T-helper 2 cell treated with Interferon-gamma antibody and Interleukin-4, amounts not matched to agents 100 ng/mL and 5 ng/mL, for 36 hours (primary cell): ENCODE measurements around the gene SLIT1. TPM values are rescaled to one million over a fixed set of nuclear protein-coding genes. Genes with fewer than 3 reads are reported as not detected.
"Not testable (repeated sequence)": the region's sequence is repeated elsewhere in the genome, so short reads cannot be mapped to it uniquely, and the experiment has no call there.

Experiments used
- intact Hi-C: fragments of 100-400 bp; cut with micrococcal nuclease; formaldehyde crosslinking; loops from one replicate; pipeline ENCODE4 v1.15.1; 2023
- total RNA-seq: library from RNA; stranded (reverse); gene quantifications from 2 replicates; pipeline ENCODE4 v1.2.3, GENCODE V29; 2022

SLIT1 gene
- total RNA-seq, 1 donor from 2014 or later: 0.59 TPM

GRCh38 chr10:97047788-97048187 lies 138.0 kb downstream of the SLIT1 start:
- intact Hi-C loops: no loop called here

GRCh38 chr10:97047083-97047736 lies 138.5 kb downstream of the SLIT1 start:
- intact Hi-C loops: no loop called here

- intact Hi-C loops: no loop called here
These were observed 139.2 kb downstream of the SLIT1 start for GRCh38 chr10:97046456-97047082.

- intact Hi-C loops: no loop called here
These were observed 142.2 kb downstream of the SLIT1 start for GRCh38 chr10:97043563-97043855.

- intact Hi-C loops: no loop called here
These were observed 142.8 kb downstream of the SLIT1 start for GRCh38 chr10:97042716-97043562.

- intact Hi-C loops: no loop called here
These were observed 143.7 kb downstream of the SLIT1 start for GRCh38 chr10:97042081-97042480.

GRCh38 chr10:97040706-97041105 lies 145.1 kb downstream of the SLIT1 start:
- intact Hi-C loops: no loop called here

- intact Hi-C loops: no loop called here
These were observed 145.5 kb downstream of the SLIT1 start for GRCh38 chr10:97040248-97040584.

GRCh38 chr10:97039538-97040247 lies 146.1 kb downstream of the SLIT1 start:
- intact Hi-C loops: no loop called here

- intact Hi-C loops: no loop called here
These were observed 147.1 kb downstream of the SLIT1 start for GRCh38 chr10:97038688-97039087.

- intact Hi-C loops: no loop called here
These were observed 148.1 kb downstream of the SLIT1 start for GRCh38 chr10:97037365-97038361.

- intact Hi-C loops: no loop called here
These were observed 150.6 kb downstream of the SLIT1 start for GRCh38 chr10:97034958-97035769.

GRCh38 chr10:97034301-97034700 lies 151.5 kb downstream of the SLIT1 start:
- intact Hi-C loops: no loop called here

- intact Hi-C loops: not testable (repeated sequence)
These were observed 151.9 kb downstream of the SLIT1 start for GRCh38 chr10:97033841-97034240.

GRCh38 chr10:97032624-97033023 lies 153.1 kb downstream of the SLIT1 start:
- intact Hi-C loops: no loop called here

- intact Hi-C loops: no loop called here
These were observed 154.3 kb downstream of the SLIT1 start for GRCh38 chr10:97031459-97031858.

- intact Hi-C loops: no loop called here
These were observed 154.9 kb downstream of the SLIT1 start for GRCh38 chr10:97030894-97031293.

- intact Hi-C loops: loop anchor here (5.0 kb wide), 1 partner anchor 262 kb away; no protein-coding TSS in a partner anchor
These were observed 156.5 kb downstream of the SLIT1 start for GRCh38 chr10:97029271-97029670.

GRCh38 chr10:97028832-97029178 lies 157.0 kb downstream of the SLIT1 start:
- intact Hi-C loops: loop anchor here (5.0 kb wide), 1 partner anchor 262 kb away; no protein-coding TSS in a partner anchor
